CD4-positive, CD25-positive, alpha-beta regulatory T cell (primary cell): ENCODE results near the gene SSRP1. TPM values are rescaled to one million over a fixed set of nuclear protein-coding genes. Genes with fewer than 3 reads are reported as not detected.
"Not testable (repeated sequence)": the region's sequence is repeated elsewhere in the genome, so short reads cannot be mapped to it uniquely, and the experiment has no call there.

ENCODE experiments used
- ATAC-seq, 2 donors: fragments of 150-1000 bp; cut with Tn5 transposase; one replicate each; pipeline ENCODE4 v1.10.0; 2021; ENCODE audit warnings: low read depth in 2 of 2, moderate number of reproducible peaks in 2 of 2, moderate library complexity in 1 of 2
- DNase-seq, 3 donors: peaks; one replicate each; pipeline versions ENCODE4 v3.0.0 to v3.0.0-alpha.2; 2012 to 2022; ENCODE audit warnings: mixed read lengths in 1 of 3
- H3K27ac ChIP-seq: one replicate; pipeline ENCODE4 v1.7.0; 2013; ENCODE audit warnings: mild to moderate bottlenecking, low read length; ENCODE audit not compliant: insufficient read depth, poor library complexity, severe bottlenecking
- H3K27me3 ChIP-seq: one replicate; pipeline ENCODE4 v1.7.0; 2013; ENCODE audit warnings: low read length; ENCODE audit not compliant: control insufficient read depth, insufficient read depth
- H3K36me3 ChIP-seq: one replicate; pipeline ENCODE4 v1.7.0; 2013; ENCODE audit warnings: mild to moderate bottlenecking, low read length, moderate library complexity; ENCODE audit not compliant: control insufficient read depth, insufficient read depth
- H3K4me1 ChIP-seq: 2 replicates; pipeline ENCODE4 v1.7.0; 2013; ENCODE audit warnings: mild to moderate bottlenecking, low read length; ENCODE audit not compliant: insufficient read depth, control insufficient read depth, poor library complexity, severe bottlenecking
- H3K4me3 ChIP-seq: one replicate; pipeline ENCODE4 v1.7.0; 2013; ENCODE audit warnings: low read depth, mild to moderate bottlenecking, low read length, moderate library complexity
- H3K9me3 ChIP-seq, 2 experiments: 1 replicate in 1 of 2; 2 replicates in 1 of 2; pipeline ENCODE4 v1.7.0; 2013; ENCODE audit warnings: low read length in 2 of 2, mild to moderate bottlenecking in 1 of 2, moderate library complexity in 1 of 2; ENCODE audit not compliant: control insufficient read depth in 2 of 2
- H3K27ac Mint-ChIP-seq, 3 donors: one replicate each; pipeline ENCODE4 v1.8.0; 2020 to 2022; ENCODE audit warnings: mild to moderate bottlenecking in 3 of 3, mixed read lengths in 3 of 3, moderate library complexity in 2 of 3
- H3K27me3 Mint-ChIP-seq: one replicate; pipeline ENCODE4 v1.8.0; 2022; ENCODE audit warnings: mild to moderate bottlenecking, mixed read lengths
- H3K36me3 Mint-ChIP-seq: one replicate; pipeline ENCODE4 v1.8.0; 2020; ENCODE audit warnings: mixed read lengths
- H3K4me1 Mint-ChIP-seq, 4 donors: one replicate each; pipeline ENCODE4 v1.8.0; 2020 to 2022; ENCODE audit warnings: mixed read lengths in 4 of 4, mild to moderate bottlenecking in 1 of 4
- H3K4me3 Mint-ChIP-seq, 4 donors: one replicate each; pipeline ENCODE4 v1.8.0; 2020 to 2022; ENCODE audit warnings: mild to moderate bottlenecking in 4 of 4, mixed read lengths in 4 of 4, moderate library complexity in 3 of 4
- H3K9me3 Mint-ChIP-seq, 7 donors: one replicate each; pipeline ENCODE4 v1.8.0; 2020 to 2022; ENCODE audit warnings: mixed read lengths in 7 of 7, mild to moderate bottlenecking in 3 of 7, moderate library complexity in 2 of 7
- polyA plus RNA-seq, 4 donors: library from polyadenylated mRNA; unstranded; fragments of 300-500 nt; fragmentation: Illumina TruSeq; gene quantifications; one replicate each; pipeline ENCODE4 v1.2.3, GENCODE V29; 2021
- total RNA-seq: library from RNA; stranded (reverse); gene quantifications from one replicate; pipeline ENCODE4 v1.2.3, GENCODE V29; 2022

SSRP1 gene
- total and polyA plus RNA-seq, 5 donors from 2014 or later: 20.5 to 54.6 (median 28.9) TPM

DNA sequence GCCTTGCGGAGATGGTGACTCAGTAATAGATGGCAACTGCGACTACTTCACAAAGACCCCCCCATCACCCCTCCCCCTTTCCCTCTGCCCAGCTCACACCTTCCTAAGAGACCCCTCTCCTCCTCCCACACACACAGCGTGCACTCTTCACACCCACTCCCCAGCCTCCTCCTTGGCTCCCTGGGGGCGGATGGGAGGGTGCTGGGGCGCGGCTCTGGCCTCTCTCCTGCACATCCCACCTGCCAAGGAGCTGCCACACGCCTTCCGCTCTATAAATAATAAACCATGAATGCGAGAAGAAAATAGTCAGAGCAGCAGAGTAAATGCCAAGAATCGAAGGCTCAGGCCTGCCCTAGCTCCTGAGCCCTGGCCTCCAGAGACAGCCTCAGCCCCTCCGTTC lies 7.0 kb upstream of the SSRP1 start:
- no peak overlapping the region for H3K4me3 ChIP-seq
- no peak overlapping the region for H3K27ac Mint-ChIP-seq
- no peaks in the 10 kb centered on the region for H3K4me1 ChIP-seq
- DNase-seq (no peak), ATAC-seq (no peak)
- no peaks in the 10 kb centered on the region for H3K36me3 ChIP-seq
- H3K27ac ChIP-seq: no peak overlapping the region
- H3K4me1 Mint-ChIP-seq: peaks cover 0 to 4% (median under 1%) of the 10 kb centered on the region in 4 donors
- peaks cover 17% of the 10 kb centered on the region for H3K27me3 Mint-ChIP-seq
- peaks cover 6% of the 10 kb centered on the region for H3K27me3 ChIP-seq
- no peaks in the 10 kb centered on the region for H3K9me3 Mint-ChIP-seq
- H3K9me3 ChIP-seq: no peaks in the 10 kb centered on the region
- H3K4me3 Mint-ChIP-seq: no peak overlapping the region
- H3K36me3 Mint-ChIP-seq: no peaks in the 10 kb centered on the region

GRCh38 chr11:57341250-57341808 lies 5.6 kb upstream of the SSRP1 start:
- Histone ChIP-seq H3K36me3 (no peaks in the 10 kb centered on the region), H3K27ac (no peak overlapping the region), H3K27me3 (peaks cover 6% of the 10 kb centered on the region), H3K9me3 (no peaks in the 10 kb centered on the region), H3K4me1 (peaks cover 2% of the 10 kb centered on the region), H3K4me3 (no peak overlapping the region)
- ATAC-seq (no peak), DNase-seq (no peak)
- Mint-ChIP-seq H3K4me1 (peaks cover 0 to 9% (median 2%) of the 10 kb centered on the region in 4 donors), H3K9me3 (no peaks in the 10 kb centered on the region), H3K27ac (no peak overlapping the region), H3K27me3 (peaks cover 23% of the 10 kb centered on the region), H3K36me3 (no peaks in the 10 kb centered on the region), H3K4me3 (no peak overlapping the region)

DNA sequence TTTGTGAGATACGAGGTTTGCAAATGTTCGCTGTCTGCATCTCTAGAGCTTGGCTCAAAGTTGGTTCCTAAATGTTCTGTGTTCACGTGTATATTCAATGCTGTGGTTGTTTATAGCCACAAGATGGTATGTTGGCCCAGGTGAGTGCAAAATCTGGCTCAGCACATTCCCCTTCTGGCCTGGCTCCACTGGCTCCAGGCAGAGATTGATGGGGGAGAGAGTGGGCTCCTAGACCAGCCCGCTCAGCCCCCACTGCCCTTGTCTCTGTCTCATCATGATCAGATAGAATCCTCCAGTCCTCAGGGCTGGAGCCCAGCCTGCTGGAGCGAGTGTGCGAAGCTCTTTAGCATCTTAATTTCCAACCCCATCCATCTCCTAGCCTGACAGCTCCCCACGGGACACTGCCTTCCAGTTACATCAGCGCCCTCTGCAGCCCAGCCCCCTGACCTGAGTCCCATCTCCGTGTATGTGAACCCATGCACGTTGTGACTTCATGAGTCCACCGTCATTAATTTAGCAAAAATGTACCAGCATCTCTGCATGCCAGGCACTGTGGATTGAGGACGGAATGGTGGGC lies 4.4 kb upstream of the SSRP1 start:
- Mint-ChIP-seq H3K27me3 (peaks cover 23% of the 10 kb centered on the region), H3K4me3 (no peak overlapping the region), H3K36me3 (no peaks in the 10 kb centered on the region), H3K9me3 (no peaks in the 10 kb centered on the region), H3K4me1 (peaks cover 4 to 12% (median 7%) of the 10 kb centered on the region in 4 donors), H3K27ac (peak overlapping the region in 1 of 3 donors; percentile 47)
- no peak for ATAC-seq
- Histone ChIP-seq H3K27me3 (peaks cover 6% of the 10 kb centered on the region), H3K4me1 (peaks cover 8% of the 10 kb centered on the region), H3K36me3 (no peaks in the 10 kb centered on the region), H3K4me3 (no peak overlapping the region), H3K9me3 (no peaks in the 10 kb centered on the region), H3K27ac (no peak overlapping the region)
- DNase-seq: no peak

GRCh38 chr11:57339328-57339727 lies 3.6 kb upstream of the SSRP1 start:
- Histone ChIP-seq H3K4me1 (peaks cover 16% of the 10 kb centered on the region), H3K36me3 (no peaks in the 10 kb centered on the region), H3K9me3 (no peaks in the 10 kb centered on the region), H3K27me3 (peaks cover 6% of the 10 kb centered on the region), H3K27ac (no peak overlapping the region), H3K4me3 (no peak overlapping the region)
- DNase-seq: no peak
- Mint-ChIP-seq H3K4me1 (peaks cover 4 to 20% (median 15%) of the 10 kb centered on the region in 4 donors), H3K36me3 (no peaks in the 10 kb centered on the region), H3K9me3 (no peaks in the 10 kb centered on the region), H3K27me3 (peaks cover 23% of the 10 kb centered on the region), H3K4me3 (no peak overlapping the region), H3K27ac (peak overlapping the region in 2 of 3 donors; percentile 1 to 32)
- no peak for ATAC-seq

GRCh38 chr11:57338142-57338541 lies 2.5 kb upstream of the SSRP1 start, which contains the start of gene P2RX3:
TSS of gene P2RX3 (plus strand) at chr11:57338352. CDS start at chr11:57338551, 199 bp downstream.
- peak within 1 kb of the TSS; percentile 26 to 79 (median 40) for H3K4me3 Mint-ChIP-seq
- H3K27me3 Mint-ChIP-seq: peaks cover 23% of the 10 kb centered on the region
- H3K27ac Mint-ChIP-seq: peak within 1 kb of the TSS; percentile 32 to 96 (median 84)
- peaks cover 5% of the 10 kb centered on the region for H3K36me3 ChIP-seq
- peaks cover 17% of the 10 kb centered on the region for H3K4me1 ChIP-seq
- H3K4me3 ChIP-seq: no peak within 1 kb of the TSS
- peaks cover 4 to 31% (median 23%) of the 10 kb centered on the region in 4 donors for H3K4me1 Mint-ChIP-seq
- no peaks in the 10 kb centered on the region for H3K36me3 Mint-ChIP-seq
- no peaks in the 10 kb centered on the region for H3K9me3 Mint-ChIP-seq
- no peak for ATAC-seq
- H3K9me3 ChIP-seq: no peaks in the 10 kb centered on the region
- no peak for DNase-seq
- H3K27ac ChIP-seq: no peak within 1 kb of the TSS
- peaks cover 6% of the 10 kb centered on the region for H3K27me3 ChIP-seq

DNA sequence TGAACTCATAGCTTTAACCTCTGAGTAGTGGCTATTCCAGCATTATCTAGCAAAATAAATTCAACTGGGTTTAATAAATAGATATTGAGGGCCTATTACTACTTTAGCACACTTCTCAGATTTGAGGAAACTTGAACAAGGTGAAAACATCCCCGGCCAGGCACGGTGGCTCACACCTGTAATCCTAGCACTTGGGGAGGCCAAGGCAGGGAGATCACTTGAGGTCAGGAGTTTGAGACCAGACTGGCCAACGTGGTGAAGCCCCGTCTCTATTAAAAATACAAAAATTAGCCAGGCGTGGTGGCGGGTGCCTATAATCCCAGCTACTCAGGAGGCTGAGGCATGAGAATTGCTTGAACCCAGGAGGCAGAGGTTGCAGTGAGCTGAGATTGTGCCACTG lies 1.2 kb upstream of the SSRP1 start:
- H3K4me3 ChIP-seq, H3K9me3 Mint-ChIP-seq, DNase-seq, H3K9me3 ChIP-seq, ATAC-seq, H3K27me3 ChIP-seq, H3K36me3 Mint-ChIP-seq: not testable (repeated sequence)
- Histone ChIP-seq H3K27ac (peak overlapping the region; percentile 86), H3K4me1 (peaks cover 17% of the 10 kb centered on the region), H3K36me3 (peaks cover 18% of the 10 kb centered on the region)
- Mint-ChIP-seq H3K4me3 (peak overlapping the region; percentile 89 to 96 (median 92)), H3K4me1 (peaks cover 4 to 37% (median 23%) of the 10 kb centered on the region in 4 donors), H3K27me3 (peaks cover 18% of the 10 kb centered on the region), H3K27ac (peak overlapping the region; percentile 33 to 98 (median 96))

- Mint-ChIP-seq H3K27ac (peak overlapping the region; percentile 96 to 98 (median 98)), H3K9me3 (no peaks in the 10 kb centered on the region), H3K36me3 (peaks cover 15% of the 10 kb centered on the region), H3K4me1 (peaks cover 4 to 37% (median 24%) of the 10 kb centered on the region in 4 donors), H3K27me3 (peaks cover 18% of the 10 kb centered on the region), H3K4me3 (peak overlapping the region; percentile 89 to 96 (median 92))
- H3K27ac ChIP-seq: peak overlapping the region; percentile 86
- peaks cover 17% of the 10 kb centered on the region for H3K4me1 ChIP-seq
- H3K27me3 ChIP-seq: peaks cover 6% of the 10 kb centered on the region
- DNase-seq (no peak), ATAC-seq (peak; percentile 1 to 6)
- peak overlapping the region; percentile 94 for H3K4me3 ChIP-seq
- no peaks in the 10 kb centered on the region for H3K9me3 ChIP-seq
- H3K36me3 ChIP-seq: peaks cover 24% of the 10 kb centered on the region
These were observed 497 bp upstream of the SSRP1 start for GRCh38 chr11:57336111-57336666.
